Panc1 (cell line): ENCODE results near the gene TAOK3.

Source experiments
- POLR2AphosphoS5 ChIP-seq: IDR thresholded peaks from 2 replicates; pipeline ENCODE4 v1.6.1; 2012; ENCODE audit warnings: mild to moderate bottlenecking, low read depth, low read length, moderate library complexity
- SIN3A ChIP-seq: IDR thresholded peaks from 2 replicates; pipeline ENCODE4 v1.6.1; 2012; ENCODE audit warnings: low read depth, mild to moderate bottlenecking, low read length, moderate library complexity, borderline replicate concordance; ENCODE audit not compliant: insufficient read depth
- TF ChIP-seq, protein P1 (sequence below): fragments of 450-650 bp; IDR thresholded peaks from 2 replicates; pipeline ENCODE4 v1.5.1; 2017; ENCODE audit warnings: mild to moderate bottlenecking
- TF ChIP-seq, protein P2 (sequence below), 2 experiments: IDR thresholded peaks; 2 replicates each; pipeline ENCODE4 v1.6.1; 2011 to 2012; ENCODE audit warnings: low read depth in 2 of 2, control low read depth in 1 of 2, low read length in 1 of 2, mild to moderate bottlenecking in 1 of 2, moderate library complexity in 1 of 2; ENCODE audit not compliant: insufficient read depth in 1 of 2

DNA sequence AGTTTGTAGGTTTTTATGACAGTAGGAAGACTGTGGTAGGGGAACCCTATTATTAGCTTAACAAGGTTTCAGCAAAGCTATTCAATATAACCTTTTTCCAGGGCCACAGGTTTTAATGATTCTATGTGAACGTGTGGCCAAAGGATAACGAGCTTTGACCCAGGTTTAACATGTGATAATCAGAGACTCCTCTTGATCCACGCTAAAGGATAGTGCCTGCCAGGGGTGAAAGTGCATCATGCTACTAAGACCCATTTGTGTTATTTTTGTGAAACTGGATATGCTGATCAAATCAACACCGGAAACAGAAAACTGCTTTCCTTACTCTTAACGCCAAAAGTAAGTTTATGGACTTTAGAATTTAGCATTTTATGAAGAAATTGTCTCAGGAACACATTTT is 909 bp upstream of the TAOK3 start:
- TF ChIP-seq, protein P1, sequence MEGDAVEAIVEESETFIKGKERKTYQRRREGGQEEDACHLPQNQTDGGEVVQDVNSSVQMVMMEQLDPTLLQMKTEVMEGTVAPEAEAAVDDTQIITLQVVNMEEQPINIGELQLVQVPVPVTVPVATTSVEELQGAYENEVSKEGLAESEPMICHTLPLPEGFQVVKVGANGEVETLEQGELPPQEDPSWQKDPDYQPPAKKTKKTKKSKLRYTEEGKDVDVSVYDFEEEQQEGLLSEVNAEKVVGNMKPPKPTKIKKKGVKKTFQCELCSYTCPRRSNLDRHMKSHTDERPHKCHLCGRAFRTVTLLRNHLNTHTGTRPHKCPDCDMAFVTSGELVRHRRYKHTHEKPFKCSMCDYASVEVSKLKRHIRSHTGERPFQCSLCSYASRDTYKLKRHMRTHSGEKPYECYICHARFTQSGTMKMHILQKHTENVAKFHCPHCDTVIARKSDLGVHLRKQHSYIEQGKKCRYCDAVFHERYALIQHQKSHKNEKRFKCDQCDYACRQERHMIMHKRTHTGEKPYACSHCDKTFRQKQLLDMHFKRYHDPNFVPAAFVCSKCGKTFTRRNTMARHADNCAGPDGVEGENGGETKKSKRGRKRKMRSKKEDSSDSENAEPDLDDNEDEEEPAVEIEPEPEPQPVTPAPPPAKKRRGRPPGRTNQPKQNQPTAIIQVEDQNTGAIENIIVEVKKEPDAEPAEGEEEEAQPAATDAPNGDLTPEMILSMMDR = no peak
- TF ChIP-seq, protein P2, sequence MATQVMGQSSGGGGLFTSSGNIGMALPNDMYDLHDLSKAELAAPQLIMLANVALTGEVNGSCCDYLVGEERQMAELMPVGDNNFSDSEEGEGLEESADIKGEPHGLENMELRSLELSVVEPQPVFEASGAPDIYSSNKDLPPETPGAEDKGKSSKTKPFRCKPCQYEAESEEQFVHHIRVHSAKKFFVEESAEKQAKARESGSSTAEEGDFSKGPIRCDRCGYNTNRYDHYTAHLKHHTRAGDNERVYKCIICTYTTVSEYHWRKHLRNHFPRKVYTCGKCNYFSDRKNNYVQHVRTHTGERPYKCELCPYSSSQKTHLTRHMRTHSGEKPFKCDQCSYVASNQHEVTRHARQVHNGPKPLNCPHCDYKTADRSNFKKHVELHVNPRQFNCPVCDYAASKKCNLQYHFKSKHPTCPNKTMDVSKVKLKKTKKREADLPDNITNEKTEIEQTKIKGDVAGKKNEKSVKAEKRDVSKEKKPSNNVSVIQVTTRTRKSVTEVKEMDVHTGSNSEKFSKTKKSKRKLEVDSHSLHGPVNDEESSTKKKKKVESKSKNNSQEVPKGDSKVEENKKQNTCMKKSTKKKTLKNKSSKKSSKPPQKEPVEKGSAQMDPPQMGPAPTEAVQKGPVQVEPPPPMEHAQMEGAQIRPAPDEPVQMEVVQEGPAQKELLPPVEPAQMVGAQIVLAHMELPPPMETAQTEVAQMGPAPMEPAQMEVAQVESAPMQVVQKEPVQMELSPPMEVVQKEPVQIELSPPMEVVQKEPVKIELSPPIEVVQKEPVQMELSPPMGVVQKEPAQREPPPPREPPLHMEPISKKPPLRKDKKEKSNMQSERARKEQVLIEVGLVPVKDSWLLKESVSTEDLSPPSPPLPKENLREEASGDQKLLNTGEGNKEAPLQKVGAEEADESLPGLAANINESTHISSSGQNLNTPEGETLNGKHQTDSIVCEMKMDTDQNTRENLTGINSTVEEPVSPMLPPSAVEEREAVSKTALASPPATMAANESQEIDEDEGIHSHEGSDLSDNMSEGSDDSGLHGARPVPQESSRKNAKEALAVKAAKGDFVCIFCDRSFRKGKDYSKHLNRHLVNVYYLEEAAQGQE (IDR thresholded peaks at IDR 0.05; ENCODE audit: insufficient read depth in 1 of 2, low read depth in 2 of 2, low read length in 1 of 2) = no peak
- TF ChIP-seq SIN3A (no peak), POLR2AphosphoS5 (no peak)
